Stimulated activated CD8-positive, alpha-beta memory T cell treated with anti-CD3 and anti-CD28 coated beads, Interleukin-12 subunit alpha, Interleukin-12 subunit beta, amount 100 ng/mL, for 4 hours (primary cell): ENCODE measurements around the gene ZNF808.
"Not testable (repeated sequence)": the region's sequence is repeated elsewhere in the genome, so short reads cannot be mapped to it uniquely, and the experiment has no call there.

Source experiments
- DNase-seq: peaks from one replicate; pipeline ENCODE4 v3.0.0-alpha.2; 2020; ENCODE audit warnings: low read depth

Gene ZNF808

GRCh38 chr19:52536448-52536800 lies 9.0 kb downstream of the ZNF808 start:
- DNase-seq: no peak

GRCh38 chr19:52538815-52539214 lies 11.3 kb downstream of the ZNF808 start:
- not testable (repeated sequence) for DNase-seq

- not testable (repeated sequence) for DNase-seq
Observed at GRCh38 chr19:52541176-52541575, 13.7 kb downstream of the ZNF808 start.

- DNase-seq: no peak
Observed at GRCh38 chr19:52541608-52542007, 14.1 kb downstream of the ZNF808 start.

- DNase-seq: not testable (repeated sequence)
Observed at GRCh38 chr19:52542541-52542940, 15.1 kb downstream of the ZNF808 start.

GRCh38 chr19:52542984-52543664 lies 15.7 kb downstream of the ZNF808 start:
- DNase-seq: peak; percentile 12

GRCh38 chr19:52554216-52554971 lies 26.9 kb downstream of the ZNF808 start:
- DNase-seq: no peak

- no peak for DNase-seq
Observed at GRCh38 chr19:52557231-52557995, 29.9 kb downstream of the ZNF808 start.

- not testable (repeated sequence) for DNase-seq
Observed at GRCh38 chr19:52558732-52559445, 31.4 kb downstream of the ZNF808 start.

- DNase-seq: not testable (repeated sequence)
Observed at GRCh38 chr19:52561611-52562010, 34.1 kb downstream of the ZNF808 start.

- no peak for DNase-seq
Observed at GRCh38 chr19:52566121-52566520, 38.7 kb downstream of the ZNF808 start.

- DNase-seq: no peak
Observed at GRCh38 chr19:52566588-52566987, 39.1 kb downstream of the ZNF808 start.

GRCh38 chr19:52567921-52568320 lies 40.5 kb downstream of the ZNF808 start:
- no peak for DNase-seq

GRCh38 chr19:52569638-52569999 lies 42.2 kb downstream of the ZNF808 start:
- not testable (repeated sequence) for DNase-seq

GRCh38 chr19:52570000-52570861 lies 42.8 kb downstream of the ZNF808 start, which contains the start of gene ZNF701:
Gene ZNF701 (plus strand): TSS chr19:52570287. CDS start chr19:52574148, 3,861 bp downstream.
- peak; percentile 90 for DNase-seq

GRCh38 chr19:52584736-52585440 lies 57.4 kb downstream of the ZNF808 start:
- no peak for DNase-seq

- DNase-seq: no peak
Observed at GRCh38 chr19:52585604-52586003, 58.1 kb downstream of the ZNF808 start.

- DNase-seq: no peak
Observed at GRCh38 chr19:52590728-52591127, 63.3 kb downstream of the ZNF808 start.

GRCh38 chr19:52592301-52592700 lies 64.8 kb downstream of the ZNF808 start:
- DNase-seq: no peak

GRCh38 chr19:52593441-52593840 lies 66.0 kb downstream of the ZNF808 start:
- not testable (repeated sequence) for DNase-seq
